ENCODE results near the gene DTX4. TPM values are rescaled to one million over a fixed set of nuclear protein-coding genes. Genes with fewer than 3 reads are reported as not detected.

Gene DTX4
- total RNA-seq, 1 experiment from 2014 or later = 4.9 TPM

GRCh38 chr11:59196777-59197176, 24.8 kb downstream of the DTX4 start:
- intact Hi-C loops (cut with micrococcal nuclease) = no loop called here
- H3K27me3 ChIP-seq (ENCODE audit: low read length) = no peaks in the 10 kb centered on the region
- no peaks in the 10 kb centered on the region for H3F3A ChIP-seq (ENCODE audit: low read length, unreplicated experiment)
- TF ChIP-seq, protein P1, sequence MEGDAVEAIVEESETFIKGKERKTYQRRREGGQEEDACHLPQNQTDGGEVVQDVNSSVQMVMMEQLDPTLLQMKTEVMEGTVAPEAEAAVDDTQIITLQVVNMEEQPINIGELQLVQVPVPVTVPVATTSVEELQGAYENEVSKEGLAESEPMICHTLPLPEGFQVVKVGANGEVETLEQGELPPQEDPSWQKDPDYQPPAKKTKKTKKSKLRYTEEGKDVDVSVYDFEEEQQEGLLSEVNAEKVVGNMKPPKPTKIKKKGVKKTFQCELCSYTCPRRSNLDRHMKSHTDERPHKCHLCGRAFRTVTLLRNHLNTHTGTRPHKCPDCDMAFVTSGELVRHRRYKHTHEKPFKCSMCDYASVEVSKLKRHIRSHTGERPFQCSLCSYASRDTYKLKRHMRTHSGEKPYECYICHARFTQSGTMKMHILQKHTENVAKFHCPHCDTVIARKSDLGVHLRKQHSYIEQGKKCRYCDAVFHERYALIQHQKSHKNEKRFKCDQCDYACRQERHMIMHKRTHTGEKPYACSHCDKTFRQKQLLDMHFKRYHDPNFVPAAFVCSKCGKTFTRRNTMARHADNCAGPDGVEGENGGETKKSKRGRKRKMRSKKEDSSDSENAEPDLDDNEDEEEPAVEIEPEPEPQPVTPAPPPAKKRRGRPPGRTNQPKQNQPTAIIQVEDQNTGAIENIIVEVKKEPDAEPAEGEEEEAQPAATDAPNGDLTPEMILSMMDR (conservative IDR thresholded peaks at IDR 0.05; ENCODE audit: low read depth, low read length) = no peak
- TF ChIP-seq EZH2phosphoT487 (IDR thresholded peaks at IDR 0.05; ENCODE audit: borderline replicate concordance, low read length) = no peak
- TF ChIP-seq EZH2 (IDR thresholded peaks at IDR 0.05; ENCODE audit: low read length, unreplicated experiment) = no peak
- no TSS peak for BruUV-seq (replicated peaks)
- H3K4me1 ChIP-seq (ENCODE audit: insufficient read depth, low read length) = no peaks in the 10 kb centered on the region
- H3K9ac ChIP-seq (ENCODE audit: low read length) = no peak overlapping the region
- no peak overlapping the region for H3K27ac ChIP-seq (ENCODE audit: low read length)
- H3K4me3 ChIP-seq (ENCODE audit: low read length) = no peak overlapping the region
- ChIA-PET POLR2A (ENCODE audit: unreplicated experiment) (no interaction called here), CTCF (no interaction called here)
- H3K4me2 ChIP-seq (ENCODE audit: low read length) = no peak overlapping the region
- no peaks in the 10 kb centered on the region for H3K9me3 ChIP-seq (ENCODE audit: low read length)
- H3K36me3 ChIP-seq (ENCODE audit: low read depth, low read length) = no peaks in the 10 kb centered on the region
- no peaks in the 10 kb centered on the region for H4K20me1 ChIP-seq (ENCODE audit: low read length)
- DNase-seq (no peak), ATAC-seq (no peak)
- no peaks in the 10 kb centered on the region for H3K79me2 ChIP-seq (ENCODE audit: low read length)
- no peak overlapping the region for H2AFZ ChIP-seq (ENCODE audit: low read length)
- H3K9me2 ChIP-seq (replicated peaks; ENCODE audit: low read length) = no peaks in the 10 kb centered on the region

GRCh38 chr11:59197991-59198390, 26.1 kb downstream of the DTX4 start:
- H3K79me2 ChIP-seq (ENCODE audit: low read length) = no peaks in the 10 kb centered on the region
- no peaks in the 10 kb centered on the region for H3K9me2 ChIP-seq (replicated peaks; ENCODE audit: low read length)
- H3K4me1 ChIP-seq (ENCODE audit: insufficient read depth, low read length) = no peaks in the 10 kb centered on the region
- H2AFZ ChIP-seq (ENCODE audit: low read length) = no peak overlapping the region
- H3K27me3 ChIP-seq (ENCODE audit: low read length) = no peaks in the 10 kb centered on the region
- H3K27ac ChIP-seq (ENCODE audit: low read length) = no peak overlapping the region
- no peak overlapping the region for H3K9ac ChIP-seq (ENCODE audit: low read length)
- TF ChIP-seq, protein P1 (conservative IDR thresholded peaks at IDR 0.05; ENCODE audit: low read depth, low read length) = no peak
- no peak for TF ChIP-seq EZH2 (IDR thresholded peaks at IDR 0.05; ENCODE audit: low read length, unreplicated experiment)
- no peak for TF ChIP-seq EZH2phosphoT487 (IDR thresholded peaks at IDR 0.05; ENCODE audit: borderline replicate concordance, low read length)
- DNase-seq (no peak), ATAC-seq (no peak)
- H3K9me3 ChIP-seq (ENCODE audit: low read length) = no peaks in the 10 kb centered on the region
- H3K4me2 ChIP-seq (ENCODE audit: low read length) = no peak overlapping the region
- no peak overlapping the region for H3K4me3 ChIP-seq (ENCODE audit: low read length)
- intact Hi-C loops (cut with micrococcal nuclease) = no loop called here
- POLR2A ChIA-PET (ENCODE audit: unreplicated experiment) = no interaction called here
- H3K36me3 ChIP-seq (ENCODE audit: low read depth, low read length) = no peaks in the 10 kb centered on the region
- BruUV-seq (replicated peaks) = no TSS peak
- no peaks in the 10 kb centered on the region for H3F3A ChIP-seq (ENCODE audit: low read length, unreplicated experiment)
- no peaks in the 10 kb centered on the region for H4K20me1 ChIP-seq (ENCODE audit: low read length)
- CTCF ChIA-PET = no interaction called here

DNA sequence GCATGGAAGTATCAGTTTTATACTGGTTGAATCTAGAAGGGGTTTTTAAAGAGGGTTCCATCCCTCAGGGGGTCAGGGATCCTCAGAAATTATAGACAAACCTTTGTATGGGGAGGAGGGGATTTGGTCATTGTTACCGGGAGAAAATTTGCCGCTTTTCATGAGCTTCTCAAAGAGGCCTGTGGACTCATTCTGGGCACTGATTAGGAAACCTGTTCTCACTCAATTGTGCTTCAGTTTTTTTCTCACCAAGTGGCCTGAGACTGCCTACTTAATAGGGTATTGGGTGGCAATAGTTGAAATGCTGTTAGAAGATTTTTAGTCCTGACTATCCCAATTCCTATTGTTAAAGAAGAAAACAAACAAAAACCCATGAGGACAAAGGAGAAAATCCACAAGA, 26.8 kb downstream of the DTX4 start:
- Histone ChIP-seq H3K9me2 (replicated peaks; ENCODE audit: low read length) (no peaks in the 10 kb centered on the region), H3K27ac (ENCODE audit: low read length) (no peak overlapping the region), H3K36me3 (ENCODE audit: low read depth, low read length) (no peaks in the 10 kb centered on the region), H4K20me1 (ENCODE audit: low read length) (no peaks in the 10 kb centered on the region), H3K4me1 (ENCODE audit: insufficient read depth, low read length) (no peaks in the 10 kb centered on the region), H3K4me3 (ENCODE audit: low read length) (no peak overlapping the region), H3K79me2 (ENCODE audit: low read length) (no peaks in the 10 kb centered on the region), H3K9me3 (ENCODE audit: low read length) (no peaks in the 10 kb centered on the region), H3F3A (ENCODE audit: low read length, unreplicated experiment) (no peaks in the 10 kb centered on the region), H3K9ac (ENCODE audit: low read length) (no peak overlapping the region), H3K27me3 (ENCODE audit: low read length) (no peaks in the 10 kb centered on the region), H2AFZ (ENCODE audit: low read length) (no peak overlapping the region), H3K4me2 (ENCODE audit: low read length) (no peak overlapping the region)
- no peak for DNase-seq
- no peak for ATAC-seq
- TF ChIP-seq EZH2phosphoT487 (IDR thresholded peaks at IDR 0.05; ENCODE audit: borderline replicate concordance, low read length) (no peak), EZH2 (IDR thresholded peaks at IDR 0.05; ENCODE audit: low read length, unreplicated experiment) (no peak)
- TF ChIP-seq, protein P1 (conservative IDR thresholded peaks at IDR 0.05; ENCODE audit: low read depth, low read length) = no peak
- intact Hi-C loops (cut with micrococcal nuclease) = no loop called here
- POLR2A ChIA-PET (ENCODE audit: unreplicated experiment) = no interaction called here
- no TSS peak for BruUV-seq (replicated peaks)
- CTCF ChIA-PET = no interaction called here
